ENCODE measurements around the gene NATD1.

- TF ChIP-seq, protein P1, sequence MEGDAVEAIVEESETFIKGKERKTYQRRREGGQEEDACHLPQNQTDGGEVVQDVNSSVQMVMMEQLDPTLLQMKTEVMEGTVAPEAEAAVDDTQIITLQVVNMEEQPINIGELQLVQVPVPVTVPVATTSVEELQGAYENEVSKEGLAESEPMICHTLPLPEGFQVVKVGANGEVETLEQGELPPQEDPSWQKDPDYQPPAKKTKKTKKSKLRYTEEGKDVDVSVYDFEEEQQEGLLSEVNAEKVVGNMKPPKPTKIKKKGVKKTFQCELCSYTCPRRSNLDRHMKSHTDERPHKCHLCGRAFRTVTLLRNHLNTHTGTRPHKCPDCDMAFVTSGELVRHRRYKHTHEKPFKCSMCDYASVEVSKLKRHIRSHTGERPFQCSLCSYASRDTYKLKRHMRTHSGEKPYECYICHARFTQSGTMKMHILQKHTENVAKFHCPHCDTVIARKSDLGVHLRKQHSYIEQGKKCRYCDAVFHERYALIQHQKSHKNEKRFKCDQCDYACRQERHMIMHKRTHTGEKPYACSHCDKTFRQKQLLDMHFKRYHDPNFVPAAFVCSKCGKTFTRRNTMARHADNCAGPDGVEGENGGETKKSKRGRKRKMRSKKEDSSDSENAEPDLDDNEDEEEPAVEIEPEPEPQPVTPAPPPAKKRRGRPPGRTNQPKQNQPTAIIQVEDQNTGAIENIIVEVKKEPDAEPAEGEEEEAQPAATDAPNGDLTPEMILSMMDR (IDR thresholded peaks at IDR 0.05) = no peak
- TF ChIP-seq POLR2A (IDR thresholded peaks at IDR 0.05; ENCODE audit: low read depth) (no peak), POLR2AphosphoS5 (IDR thresholded peaks at IDR 0.05) (no peak), EP300 (IDR thresholded peaks at IDR 0.05) (no peak)
Measured at GRCh38 chr17:21301593-21302550, 48.7 kb upstream of the NATD1 start.
